Posterior cingulate gyrus (tissue), 11 donors: Measurements from ENCODE around the gene PPM1D.
"Not testable (repeated sequence)": the region's sequence is repeated elsewhere in the genome, so short reads cannot be mapped to it uniquely, and the experiment has no call there.

Experiments used
- DNase-seq, 10 donors: peaks; one replicate each; pipeline versions ENCODE4 v3.0.0 to v3.0.0-alpha.2; 2020 to 2021; ENCODE audit warnings: mixed read lengths in 3 of 10
- intact Hi-C: fragments of 100-400 bp; cut with DNase I; formaldehyde crosslinking; loops from one replicate; pipeline ENCODE4 v1.15.1; 2023

The PPM1D gene

GRCh38 chr17:60599620-60600489, at the start of gene PPM1D:
PPM1D (plus strand) TSS chr17:60600193; CDS start chr17:60600415, 222 bp downstream.
- intact Hi-C loops = loop anchor here (2.0 kb wide), 1 partner anchor 39 kb away; no protein-coding TSS in a partner anchor
- DNase-seq = peak; percentile 98 to 100 (median 99)

GRCh38 chr17:60552255-60552654, 47.7 kb upstream of the PPM1D start:
- DNase-seq, intact Hi-C loops: not testable (repeated sequence)

GRCh38 chr17:60554377-60554788, 45.6 kb upstream of the PPM1D start:
- DNase-seq = no peak
- intact Hi-C loops = no loop called here

GRCh38 chr17:60555786-60556185, 44.2 kb upstream of the PPM1D start:
- intact Hi-C loops = no loop called here
- no peak for DNase-seq

- DNase-seq = no peak
- intact Hi-C loops = no loop called here
These were observed 42.2 kb upstream of the PPM1D start for GRCh38 chr17:60557805-60558204.

- intact Hi-C loops = no loop called here
- DNase-seq = no peak
These were observed 40.4 kb upstream of the PPM1D start for GRCh38 chr17:60559659-60559994.

GRCh38 chr17:60559995-60560859, 39.8 kb upstream of the PPM1D start:
- intact Hi-C loops = no loop called here
- DNase-seq = no peak

GRCh38 chr17:60560860-60561257, 39.1 kb upstream of the PPM1D start:
- no peak for DNase-seq
- intact Hi-C loops = no loop called here

GRCh38 chr17:60562421-60562820, 37.6 kb upstream of the PPM1D start:
- intact Hi-C loops = no loop called here
- DNase-seq = no peak

GRCh38 chr17:60563743-60564142, 36.2 kb upstream of the PPM1D start:
- DNase-seq = no peak
- intact Hi-C loops = no loop called here

- DNase-seq = no peak
- intact Hi-C loops = no loop called here
These were observed 34.8 kb upstream of the PPM1D start for GRCh38 chr17:60565233-60565632.

- DNase-seq = no peak
- intact Hi-C loops = loop anchor here (5.0 kb wide), 1 partner anchor 46 kb away; the partner anchor contains the start of gene APPBP2
These were observed 26.5 kb upstream of the PPM1D start for GRCh38 chr17:60573236-60574051.

GRCh38 chr17:60577147-60577915, 22.7 kb upstream of the PPM1D start:
- intact Hi-C loops = loop anchor here (1.0 kb wide), 1 partner anchor 61 kb away; no protein-coding TSS in a partner anchor

GRCh38 chr17:60579090-60579489, 20.9 kb upstream of the PPM1D start:
- intact Hi-C loops = no loop called here
- no peak for DNase-seq

More at GRCh38 chr17:60577147-60577915, 22.7 kb upstream of the PPM1D start:
- peak in 6 of 10 donors; percentile 20 to 89 (median 48) for DNase-seq

GRCh38 chr17:60579551-60579950, 20.4 kb upstream of the PPM1D start:
- DNase-seq = no peak
- intact Hi-C loops = no loop called here

- no peak for DNase-seq
- intact Hi-C loops = no loop called here
These were observed 17.0 kb upstream of the PPM1D start for GRCh38 chr17:60583008-60583407.

- no peak for DNase-seq
- intact Hi-C loops = no loop called here
These were observed 14.1 kb upstream of the PPM1D start for GRCh38 chr17:60585887-60586286.

- no peak for DNase-seq
- intact Hi-C loops = no loop called here
These were observed 13.6 kb upstream of the PPM1D start for GRCh38 chr17:60586288-60586974.

- DNase-seq = no peak
- intact Hi-C loops = loop anchor here (5.0 kb wide), 1 partner anchor 42 kb away; no protein-coding TSS in a partner anchor
These were observed 9.9 kb upstream of the PPM1D start for GRCh38 chr17:60590070-60590469.
